Stimulated activated CD8-positive, alpha-beta memory T cell treated with anti-CD3 and anti-CD28 coated beads, Interleukin-7, amount 100 ng/mL, for 48 hours (primary cell): ENCODE data around the gene ATP8B1.

ENCODE experiments used
- DNase-seq, 2 donors: peaks; one replicate each; pipeline ENCODE4 v3.0.0-alpha.2; 2020; ENCODE audit warnings: low read depth in 1 of 2; ENCODE audit errors: extremely low read depth in 1 of 2

The ATP8B1 gene

DNA sequence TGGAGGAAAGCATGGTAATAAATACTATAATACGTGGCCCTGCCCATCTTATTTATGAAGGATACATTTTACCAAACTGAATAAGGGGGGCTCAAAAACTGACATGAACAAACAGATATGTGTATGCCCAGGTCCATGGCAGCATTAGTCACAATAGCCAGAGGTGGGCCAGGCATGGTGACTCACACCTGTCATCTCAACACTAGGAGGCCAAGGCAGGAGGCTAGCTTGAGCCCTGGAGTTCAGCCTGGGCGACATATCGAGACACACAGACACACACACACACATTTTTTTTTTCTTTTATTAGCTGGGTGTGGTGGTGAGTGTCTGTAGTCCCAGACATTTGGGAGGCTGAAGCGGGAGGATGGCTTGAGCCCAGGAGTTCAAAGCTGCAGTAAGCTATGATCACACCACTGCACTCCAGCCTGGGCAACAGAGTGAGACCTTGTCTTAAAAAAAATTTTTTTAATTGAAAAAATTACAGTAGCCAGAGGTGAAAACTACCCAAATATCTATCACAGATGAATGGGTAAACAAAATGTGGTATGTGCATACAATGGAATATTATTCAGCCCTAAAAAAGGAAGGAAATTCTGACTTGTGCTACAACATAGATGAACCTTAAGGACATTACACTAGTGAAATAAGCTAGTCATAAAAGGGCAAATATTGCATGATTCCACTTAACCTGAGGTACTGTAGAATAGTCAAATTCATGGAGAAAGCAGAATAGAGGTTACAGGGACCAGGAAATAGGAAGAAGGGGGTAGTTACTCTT lies 8.0 kb downstream of the ATP8B1 start:
- no peak for DNase-seq

DNA sequence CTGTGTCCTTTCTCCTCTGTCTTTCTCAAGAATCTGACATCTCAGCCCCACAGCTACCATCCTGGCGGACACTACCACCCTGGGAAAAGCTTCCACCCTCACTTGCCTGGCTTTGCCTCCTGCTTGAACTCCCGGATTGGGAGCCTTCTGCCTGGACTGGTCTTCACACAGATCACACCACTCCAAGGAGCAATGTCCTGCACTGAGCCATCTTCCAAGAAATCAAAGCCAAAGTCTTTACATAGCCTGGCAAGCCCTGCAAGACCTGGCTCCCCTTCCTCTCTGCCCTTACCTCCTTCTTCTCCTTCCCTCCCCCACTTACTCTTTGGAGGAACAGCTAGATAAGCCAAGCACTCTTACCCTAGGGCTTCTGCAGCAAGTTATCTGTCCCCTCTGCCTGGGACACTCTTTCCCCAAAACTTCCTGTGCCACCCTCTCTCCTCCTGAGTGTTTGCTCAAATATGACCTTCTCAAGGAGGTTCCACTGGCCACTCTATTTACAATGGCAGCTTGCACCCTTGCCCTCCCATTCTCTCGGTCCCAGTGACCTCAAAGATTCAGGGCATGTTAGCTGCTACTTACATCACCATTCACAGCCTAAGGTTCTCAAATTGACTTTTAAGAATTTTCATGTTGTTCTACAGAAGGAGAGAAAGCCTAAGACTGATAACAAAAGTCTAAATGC lies 9.7 kb downstream of the ATP8B1 start:
- no peak for DNase-seq

DNA sequence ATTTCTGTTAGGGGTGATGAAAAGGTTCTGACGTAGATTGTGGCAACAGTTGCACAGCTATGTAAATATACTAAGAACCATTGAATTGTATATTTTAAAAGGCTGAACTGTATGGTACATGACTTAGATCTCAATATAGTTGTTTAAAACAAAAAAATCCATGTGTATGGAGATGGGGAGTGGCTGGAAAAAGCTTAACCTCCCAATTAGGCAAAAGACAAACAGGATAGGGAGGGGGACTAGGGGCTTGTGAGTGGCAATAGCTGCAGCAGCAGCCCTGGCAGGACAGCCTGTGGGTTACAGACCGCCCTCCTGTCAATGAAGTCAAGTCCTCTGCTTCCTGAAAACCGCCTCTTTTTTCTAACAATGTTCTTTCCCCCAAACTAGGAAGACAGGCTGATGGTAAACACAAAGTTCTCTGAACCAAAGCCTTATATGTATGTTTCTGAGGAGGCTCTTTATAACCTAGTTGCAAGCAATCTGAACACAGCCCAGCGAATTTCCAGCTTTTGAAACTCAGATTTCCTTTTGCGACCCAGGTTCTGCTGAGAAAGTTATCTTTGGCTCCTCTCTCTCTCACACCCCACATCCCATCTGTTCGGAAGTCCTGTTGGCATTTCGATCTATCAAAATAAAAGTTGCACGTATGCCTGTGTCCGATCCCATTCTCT lies 10.3 kb downstream of the ATP8B1 start:
- no peak for DNase-seq

DNA sequence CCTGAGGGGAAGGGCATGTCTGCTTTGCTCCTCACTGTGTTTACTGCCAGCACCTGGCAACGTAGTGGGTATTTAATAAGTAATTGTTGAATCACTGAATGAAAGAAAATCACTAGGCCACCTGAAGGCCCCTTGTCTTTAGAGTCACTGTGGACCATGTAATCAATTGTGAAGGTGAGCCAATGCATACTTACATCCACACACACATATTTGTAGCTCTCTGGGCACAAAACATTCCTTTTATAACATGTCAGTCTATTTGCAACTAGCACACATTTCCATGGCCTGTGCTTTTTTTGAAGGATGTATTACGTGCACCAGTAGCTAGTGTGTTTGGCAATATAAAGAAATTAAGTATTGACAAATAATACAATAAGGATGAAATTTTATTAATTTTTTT lies 11.2 kb downstream of the ATP8B1 start:
- no peak for DNase-seq

DNA sequence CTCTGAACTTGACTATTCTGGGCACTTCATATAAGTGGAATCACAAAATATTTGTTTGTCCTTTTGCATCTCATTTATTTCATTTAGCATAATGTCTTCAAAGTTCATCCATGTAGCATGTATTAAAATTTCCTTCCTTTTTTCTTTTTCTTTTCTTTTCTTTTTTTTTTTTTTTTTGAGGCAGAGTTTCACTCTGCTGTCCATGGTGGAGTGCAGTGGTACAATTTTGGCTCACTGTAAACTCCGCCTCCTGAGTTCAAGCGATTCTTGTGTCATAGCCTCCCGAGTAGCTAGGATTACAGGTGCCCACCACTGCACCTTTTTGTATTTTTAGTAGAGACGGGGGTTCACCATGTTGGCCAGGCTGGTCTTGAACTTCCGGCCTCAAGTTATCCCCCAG lies 11.9 kb downstream of the ATP8B1 start:
- DNase-seq: no peak

DNA sequence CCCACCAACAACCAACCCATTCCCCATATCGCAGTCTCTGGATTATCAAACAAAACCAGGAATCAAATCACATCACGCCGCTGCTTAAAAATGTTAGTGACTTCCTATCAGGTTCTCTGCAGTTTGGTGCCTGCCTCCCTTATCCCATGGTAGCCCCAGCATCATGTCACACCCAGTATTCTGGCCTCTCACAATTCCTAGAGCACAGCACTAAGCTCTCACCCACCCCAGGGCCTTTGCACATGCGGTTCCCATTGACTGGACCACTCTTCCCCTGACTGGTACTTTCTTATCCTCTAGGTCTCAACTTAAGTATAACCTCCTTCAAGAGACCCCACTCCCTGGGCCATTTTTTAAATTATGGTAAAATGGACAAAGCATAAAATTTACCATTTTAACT lies 12.8 kb downstream of the ATP8B1 start:
- no peak for DNase-seq

DNA sequence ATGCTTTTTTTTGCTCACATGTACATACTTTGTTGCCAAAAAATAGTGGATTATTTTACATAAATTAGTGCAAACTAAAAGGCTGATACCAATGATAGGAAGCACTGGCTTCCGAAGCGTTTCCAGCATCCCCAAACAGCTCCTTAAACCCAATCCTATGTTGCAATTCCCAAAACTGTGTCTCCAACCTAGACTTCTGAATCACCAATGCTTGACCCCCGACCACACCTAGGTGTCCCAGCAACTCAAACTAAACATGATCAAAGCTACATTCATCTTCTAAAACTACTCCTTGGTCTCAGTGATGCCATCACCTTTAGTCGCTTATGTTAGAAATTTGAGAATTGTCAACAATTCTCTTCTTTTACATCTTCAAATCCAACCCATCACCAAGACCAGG lies 13.4 kb downstream of the ATP8B1 start:
- DNase-seq: no peak

DNA sequence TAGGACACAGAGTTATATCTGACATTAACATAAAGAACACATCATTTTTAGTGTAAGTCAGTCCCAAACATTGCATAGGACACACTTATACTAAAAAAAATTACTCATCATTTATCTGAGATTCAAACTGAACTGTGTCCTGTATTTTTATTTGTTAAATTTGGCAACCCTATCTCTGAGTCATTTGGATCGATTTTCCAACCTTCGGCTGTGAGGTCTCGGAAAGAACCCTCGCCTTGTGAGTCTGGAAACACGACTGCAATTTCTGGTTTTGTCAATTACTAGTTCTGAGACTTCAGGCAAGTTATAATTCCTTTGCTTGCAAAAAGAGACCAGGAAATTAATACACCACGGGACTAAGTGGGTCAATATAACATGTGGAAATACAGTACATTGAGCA lies 14.0 kb downstream of the ATP8B1 start:
- no peak for DNase-seq

DNA sequence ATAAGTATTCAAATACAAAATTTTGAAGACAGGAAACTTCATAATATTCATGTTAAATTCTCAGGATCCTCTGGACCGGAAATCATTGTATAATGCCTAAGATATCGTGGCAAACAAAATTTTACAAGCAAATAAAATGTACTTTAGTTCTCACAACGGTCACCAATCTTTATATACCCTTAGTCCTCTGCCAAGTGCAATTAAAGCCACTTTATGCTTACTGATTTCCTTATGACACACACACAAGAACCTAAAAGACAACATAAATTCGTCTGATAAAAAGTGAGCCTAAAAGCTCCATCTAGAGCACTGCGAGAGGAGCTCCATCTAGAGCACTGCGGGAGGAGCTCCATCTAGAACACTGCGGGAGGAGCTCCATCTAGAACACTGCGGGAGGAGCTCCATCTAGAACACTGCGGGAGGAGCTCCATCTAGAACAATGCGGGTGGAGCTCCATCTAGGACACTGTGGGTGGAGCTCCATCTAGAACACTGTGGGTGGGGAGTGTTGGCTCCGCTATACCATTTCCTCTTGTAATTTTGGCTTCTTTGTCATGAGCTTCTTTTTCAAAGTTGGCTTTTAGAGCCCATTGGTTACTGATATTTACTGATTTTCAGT lies 15.9 kb downstream of the ATP8B1 start:
- no peak for DNase-seq

DNA sequence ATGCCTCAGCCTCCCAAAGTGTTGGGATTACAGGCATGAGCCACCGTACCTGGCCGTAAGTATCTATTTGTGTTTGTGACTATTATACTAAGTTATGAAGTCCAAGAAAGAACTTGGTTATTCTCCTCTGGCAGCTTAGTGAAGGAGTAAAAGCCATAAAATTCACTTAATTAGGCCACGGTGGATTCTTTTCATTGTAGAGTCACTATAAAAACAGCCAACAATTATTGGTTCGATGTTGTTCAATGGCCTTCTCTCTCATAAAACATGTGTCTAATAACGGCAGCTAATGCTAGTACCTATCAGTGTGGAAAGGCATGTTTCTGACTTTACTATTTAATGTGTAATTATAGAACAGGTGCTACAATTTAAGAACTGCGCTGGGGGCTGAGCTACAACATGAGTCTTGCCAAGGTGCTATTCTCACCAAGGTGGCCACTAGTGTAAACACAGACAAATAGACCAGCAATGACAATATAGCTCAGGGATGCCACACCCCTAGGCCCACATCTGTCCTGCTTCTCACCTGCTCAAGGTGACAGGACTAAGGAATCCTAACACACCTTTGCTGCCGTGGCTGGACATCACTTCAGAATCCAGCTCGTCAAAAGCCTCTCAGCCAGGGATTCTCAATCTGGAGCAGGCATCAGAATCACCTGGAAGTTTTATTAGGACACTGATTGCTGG lies 17.2 kb downstream of the ATP8B1 start:
- DNase-seq: no peak

DNA sequence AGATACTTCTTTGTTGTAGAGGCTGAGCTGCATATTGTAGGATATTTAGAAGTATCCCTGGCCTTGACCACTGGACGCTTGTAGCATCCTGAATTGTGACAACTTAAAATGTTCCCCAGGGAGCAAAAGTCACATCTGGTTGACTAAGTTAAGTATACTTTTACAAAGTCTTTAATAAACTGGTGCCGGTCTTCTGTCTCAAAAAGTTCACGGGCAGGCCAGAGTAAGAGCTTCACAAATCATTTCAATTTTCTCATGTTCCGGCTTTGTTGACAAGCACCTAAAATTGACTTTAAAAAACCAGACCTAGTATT lies 18.4 kb downstream of the ATP8B1 start:
- no peak for DNase-seq

DNA sequence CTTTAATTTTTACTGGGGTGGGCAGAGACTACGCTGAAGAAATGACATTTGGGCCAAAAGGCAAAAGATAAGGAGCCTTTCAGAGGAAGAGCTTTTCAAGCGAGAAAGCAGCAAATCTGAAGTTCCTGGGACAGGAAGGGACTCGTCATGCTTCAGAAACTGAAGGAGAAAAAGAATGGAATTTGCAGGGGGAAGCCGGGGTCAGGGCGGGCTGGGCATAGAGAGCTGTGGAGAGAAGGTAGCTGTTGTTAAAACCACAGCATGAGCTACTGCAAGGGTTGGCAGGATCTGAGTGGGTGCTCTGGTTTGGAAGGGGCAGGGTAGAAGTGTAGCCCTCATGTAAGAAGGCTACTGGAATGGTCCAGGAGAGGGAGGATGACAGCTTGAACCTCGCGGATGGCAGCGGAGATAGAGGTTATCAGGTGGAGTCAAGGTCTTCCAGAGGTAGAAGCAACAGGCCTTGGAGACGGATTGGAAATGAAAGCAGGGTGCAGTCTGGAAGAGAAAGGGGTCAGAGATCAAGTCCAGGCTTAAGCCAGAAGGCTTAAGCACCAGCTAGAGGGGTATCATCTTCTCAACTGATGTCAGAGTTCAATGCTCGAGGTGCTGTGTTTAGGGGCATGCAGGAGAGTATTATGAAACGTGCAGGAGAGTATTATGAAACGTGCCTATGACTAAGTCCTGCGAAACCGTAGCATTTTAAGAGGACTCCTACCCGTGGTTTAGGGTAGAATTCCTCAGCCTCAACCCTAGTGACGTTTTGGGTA lies 18.9 kb downstream of the ATP8B1 start:
- no peak for DNase-seq

DNA sequence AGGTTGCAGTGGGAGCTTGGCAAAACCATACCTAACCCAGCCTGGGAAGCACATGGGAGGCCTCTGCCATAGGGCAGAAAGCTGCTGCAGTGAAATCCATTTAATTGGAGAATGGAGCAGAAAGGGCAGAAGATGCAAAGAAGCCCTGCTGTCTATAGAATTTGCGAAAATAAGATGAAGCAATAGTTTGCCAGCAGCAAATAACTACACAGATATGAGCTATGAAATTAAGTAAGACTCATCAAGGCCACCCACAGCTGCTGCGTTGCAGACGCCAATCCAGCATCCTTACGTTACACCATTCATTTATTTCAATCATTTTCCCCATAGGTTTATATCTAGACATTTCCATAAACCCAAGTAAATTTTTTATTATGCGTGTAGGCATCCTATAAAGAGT lies 21.1 kb downstream of the ATP8B1 start:
- DNase-seq: no peak

DNA sequence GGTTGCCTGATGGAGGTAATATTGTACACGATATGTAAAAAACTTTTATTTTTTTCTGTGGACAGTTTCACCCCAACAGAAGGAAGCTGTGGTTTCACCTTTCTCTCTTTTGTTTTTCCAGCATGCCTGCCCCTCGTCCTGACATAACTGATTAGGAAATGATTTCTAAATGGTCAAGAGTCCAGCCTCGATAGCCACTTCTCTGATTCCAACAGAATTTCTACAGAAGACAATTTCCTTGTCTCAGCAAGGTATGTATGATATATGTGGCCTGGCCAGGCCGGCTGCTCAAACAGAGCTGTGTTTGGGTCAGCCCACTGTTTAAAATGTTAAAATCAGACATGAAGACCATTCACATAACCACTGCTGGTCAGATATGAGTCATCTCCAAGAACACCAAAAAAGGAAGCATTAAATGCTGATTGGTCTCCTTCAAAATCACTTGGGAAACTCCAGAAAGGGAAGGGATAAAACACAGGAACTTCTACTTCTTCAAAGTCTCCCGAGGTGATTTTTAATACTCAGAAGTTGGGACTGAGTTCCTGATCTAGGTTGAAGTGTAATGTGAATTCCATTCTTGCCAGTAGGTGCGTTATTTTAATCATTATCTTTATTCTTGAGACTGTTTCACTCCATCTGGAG lies 22.3 kb downstream of the ATP8B1 start:
- DNase-seq: no peak

DNA sequence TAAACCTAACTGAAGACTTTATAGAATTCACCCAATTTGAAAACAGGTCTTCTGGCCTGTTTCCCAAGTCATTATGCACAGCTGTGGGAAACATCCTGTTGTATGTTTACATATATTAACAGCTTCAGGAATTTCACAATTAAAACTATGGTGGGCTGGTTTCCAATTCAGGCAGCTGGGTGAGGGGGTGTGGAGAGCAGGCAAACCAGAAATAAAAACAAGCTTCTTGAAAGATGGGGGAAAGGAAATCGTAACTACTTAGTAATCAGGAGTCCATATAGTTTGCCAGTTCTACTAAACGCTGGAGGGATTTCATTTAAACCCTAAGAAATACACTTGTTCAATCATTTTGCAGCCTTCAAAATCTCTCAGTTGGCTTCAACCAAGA lies 22.8 kb downstream of the ATP8B1 start:
- no peak for DNase-seq

DNA sequence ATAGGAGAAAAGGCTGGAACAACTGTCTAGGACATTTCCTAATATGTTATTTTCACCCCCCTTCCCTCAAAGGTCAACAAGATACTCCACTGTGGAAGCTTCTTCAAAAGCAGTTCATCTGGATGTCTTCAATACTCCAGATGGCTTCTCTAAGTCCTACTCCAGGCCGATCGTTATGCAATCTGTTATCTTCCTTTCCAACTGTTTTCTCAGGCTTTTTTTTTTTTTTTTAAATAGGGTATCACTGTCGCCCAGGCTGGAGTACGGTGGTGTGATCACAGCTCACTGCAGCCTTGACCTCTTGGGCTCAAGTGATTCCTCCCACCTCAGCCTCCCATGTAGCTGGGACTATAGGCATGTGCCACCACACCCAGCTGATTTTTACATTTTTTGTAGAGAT lies 26.3 kb downstream of the ATP8B1 start:
- DNase-seq: no peak

DNA sequence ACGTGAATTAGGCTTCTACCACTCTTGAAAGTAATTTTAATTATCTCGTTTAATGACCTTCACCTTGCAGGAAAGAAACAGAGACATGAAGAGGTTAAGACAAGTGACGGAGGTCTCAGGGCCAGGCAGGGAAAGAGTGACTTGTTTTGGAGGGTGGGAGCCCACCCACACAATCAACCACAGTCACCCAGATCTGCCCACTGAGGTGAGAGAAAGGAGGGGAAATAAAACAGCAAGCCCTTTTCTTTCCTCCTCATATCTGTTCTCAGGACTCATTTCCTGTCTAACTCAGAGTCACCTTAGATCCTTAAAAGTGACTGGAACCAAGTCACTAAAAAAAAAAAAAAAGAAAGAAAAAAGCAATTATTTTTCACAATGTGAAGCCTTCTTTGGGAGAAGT lies 26.8 kb downstream of the ATP8B1 start:
- DNase-seq: peak; percentile 15 to 25

DNA sequence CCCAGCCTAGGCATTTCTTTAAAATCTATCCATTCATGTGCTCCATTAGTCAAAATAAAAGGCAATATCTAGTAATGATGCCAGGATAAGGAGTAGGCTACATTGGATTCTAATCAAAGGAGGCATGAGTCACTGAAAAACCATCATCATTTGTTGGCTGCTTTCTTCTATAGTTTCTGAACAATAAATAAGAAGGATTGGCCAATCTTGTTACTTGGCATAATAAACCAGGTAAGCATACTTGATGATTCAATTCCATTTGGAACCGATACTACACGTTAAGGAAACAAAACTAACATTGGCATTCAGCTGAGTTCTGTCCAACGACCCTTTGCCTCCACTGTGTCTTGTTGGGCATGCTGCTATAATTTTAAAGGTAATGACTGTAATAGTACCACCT lies 27.2 kb downstream of the ATP8B1 start:
- DNase-seq: no peak

DNA sequence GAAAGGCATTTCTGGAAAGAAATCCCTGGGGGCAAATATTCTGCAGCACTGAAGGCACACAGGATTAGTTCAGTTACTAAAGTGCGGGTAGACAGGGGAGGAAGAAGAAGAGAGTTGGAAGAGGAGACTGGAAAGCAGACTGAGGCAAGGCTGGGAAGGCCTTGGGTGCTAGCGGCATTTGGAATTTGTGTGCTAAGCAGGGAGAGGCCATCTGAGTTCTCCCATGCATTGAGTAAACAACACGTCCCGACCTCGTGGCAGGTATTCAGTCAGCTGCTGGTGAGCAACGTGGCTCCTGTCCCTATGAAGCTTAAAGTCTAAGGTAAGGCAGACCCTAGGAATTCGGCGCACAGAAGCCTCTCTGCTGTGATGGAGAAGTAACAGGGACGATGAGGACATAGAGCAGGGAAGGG lies 30.7 kb downstream of the ATP8B1 start:
- no peak for DNase-seq

DNA sequence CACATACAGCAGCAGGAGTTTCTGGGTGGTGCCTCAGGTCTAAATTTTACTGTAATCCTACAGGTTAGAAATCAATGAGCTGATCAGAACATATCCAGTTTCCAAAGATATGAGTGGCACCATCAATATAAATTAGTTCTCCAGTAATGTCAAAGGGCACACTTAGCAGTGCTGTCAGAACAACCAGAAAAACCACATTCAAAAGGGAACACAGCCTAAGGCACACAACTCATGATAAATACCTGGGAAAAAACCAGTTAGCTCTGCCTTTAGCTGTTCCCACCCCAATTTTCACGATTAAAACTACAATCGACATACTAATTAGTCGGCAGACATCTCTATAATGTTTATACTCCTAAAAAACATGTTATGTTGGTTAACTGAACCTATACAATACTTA lies 31.5 kb downstream of the ATP8B1 start:
- no peak for DNase-seq
